ENCODE measurements around the gene PLA2G4B.

- TF ChIP-seq, protein P1, sequence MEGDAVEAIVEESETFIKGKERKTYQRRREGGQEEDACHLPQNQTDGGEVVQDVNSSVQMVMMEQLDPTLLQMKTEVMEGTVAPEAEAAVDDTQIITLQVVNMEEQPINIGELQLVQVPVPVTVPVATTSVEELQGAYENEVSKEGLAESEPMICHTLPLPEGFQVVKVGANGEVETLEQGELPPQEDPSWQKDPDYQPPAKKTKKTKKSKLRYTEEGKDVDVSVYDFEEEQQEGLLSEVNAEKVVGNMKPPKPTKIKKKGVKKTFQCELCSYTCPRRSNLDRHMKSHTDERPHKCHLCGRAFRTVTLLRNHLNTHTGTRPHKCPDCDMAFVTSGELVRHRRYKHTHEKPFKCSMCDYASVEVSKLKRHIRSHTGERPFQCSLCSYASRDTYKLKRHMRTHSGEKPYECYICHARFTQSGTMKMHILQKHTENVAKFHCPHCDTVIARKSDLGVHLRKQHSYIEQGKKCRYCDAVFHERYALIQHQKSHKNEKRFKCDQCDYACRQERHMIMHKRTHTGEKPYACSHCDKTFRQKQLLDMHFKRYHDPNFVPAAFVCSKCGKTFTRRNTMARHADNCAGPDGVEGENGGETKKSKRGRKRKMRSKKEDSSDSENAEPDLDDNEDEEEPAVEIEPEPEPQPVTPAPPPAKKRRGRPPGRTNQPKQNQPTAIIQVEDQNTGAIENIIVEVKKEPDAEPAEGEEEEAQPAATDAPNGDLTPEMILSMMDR (IDR thresholded peaks at IDR 0.05): no peak
- TF ChIP-seq POLR2A (IDR thresholded peaks at IDR 0.05) (no peak), POLR2AphosphoS5 (IDR thresholded peaks at IDR 0.05) (no peak)
Measured at GRCh38 chr15:41801850-41802455, 36.7 kb upstream of the PLA2G4B start.

Measured in breast epithelium (tissue), 3 donors.